RWPE1 (cell line): ENCODE results near the gene LRMDA.
"Not testable (repeated sequence)": the region's sequence is repeated elsewhere in the genome, so short reads cannot be mapped to it uniquely, and the experiment has no call there.

Experiments used
- CTCF ChIA-PET: fragments of 350-600 bp; sonication (Branson Sonifier 250); formaldehyde crosslinking; extraction: SDS; loops from one replicate; lab custom pipeline; 2021; lab: Yijun Ruan, JAX
- POLR2A ChIA-PET: fragments of 400-600 bp; formaldehyde crosslinking; extraction: SDS; loops from one replicate; lab custom pipeline; 2020; ENCODE audit warnings: antibody characterized with exemption; ENCODE audit not compliant: low non-redundant PET; lab: Yijun Ruan, JAX
- DNase-seq: peaks from one replicate; pipeline ENCODE4 v3.0.0; 2012; ENCODE audit warnings: low spot score
- H3K27ac ChIP-seq: fragments of 450-650 bp; 2 replicates; pipeline ENCODE4 v1.5.1; 2017
- CTCF ChIP-seq: fragments of 450-650 bp; conservative IDR thresholded peaks from 2 replicates; pipeline ENCODE4 v1.5.1; 2017; ENCODE audit warnings: low read depth, mild to moderate bottlenecking

Gene LRMDA

DNA sequence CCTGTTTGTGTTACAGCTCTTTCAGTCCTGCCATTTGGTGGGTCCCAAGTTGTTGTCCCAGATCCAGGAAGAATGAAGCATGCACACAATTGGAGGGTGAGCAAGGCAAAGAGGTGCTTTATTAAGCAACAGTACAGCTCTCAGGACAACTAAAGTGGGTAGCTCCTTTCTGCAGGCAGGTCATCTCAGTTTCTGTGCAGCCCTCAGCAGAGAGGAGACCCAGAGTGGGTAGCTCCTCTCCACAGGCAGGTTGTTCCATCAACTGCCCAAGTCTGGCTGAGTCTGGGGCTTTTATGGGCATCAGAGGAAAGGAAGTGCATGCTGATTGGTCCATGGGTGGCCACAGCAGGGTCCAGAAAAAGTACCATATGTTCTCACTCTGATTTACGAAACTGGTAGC, 624.5 kb downstream of the LRMDA start:
- H3K27ac ChIP-seq, result no peak overlapping the region
- no peak for TF ChIP-seq CTCF
- DNase-seq, result no peak
- ChIA-PET CTCF (no interaction called here), POLR2A (no interaction called here)

GRCh38 chr10:76060993-76061392, 629.6 kb downstream of the LRMDA start:
- CTCF ChIA-PET, result interaction anchor here (0.9 kb wide), 1 partner anchor 24 kb away, joined by 3 read pairs; no protein-coding TSS in a partner anchor
- DNase-seq, H3K27ac ChIP-seq, POLR2A ChIA-PET: not testable (repeated sequence)

DNA sequence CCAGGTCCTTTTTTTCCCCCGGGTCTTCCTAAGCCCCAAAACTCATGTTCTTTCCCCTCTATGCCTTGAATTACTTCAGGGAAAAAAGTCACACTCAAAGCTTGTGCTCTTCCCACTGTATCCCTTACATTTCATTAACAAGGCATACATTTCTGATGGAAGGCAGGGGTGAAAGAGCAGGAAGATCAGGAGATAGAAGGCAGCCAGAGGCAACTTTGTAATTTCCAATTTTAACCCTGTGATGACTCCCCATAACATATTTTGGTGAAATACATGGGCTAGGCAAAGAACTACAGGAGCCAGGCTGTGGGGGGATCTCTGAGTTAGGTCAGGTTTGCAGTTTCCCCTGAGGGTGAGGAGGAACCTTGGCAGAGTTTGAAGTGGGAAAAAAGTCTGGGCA, 635.0 kb downstream of the LRMDA start:
- no peak for DNase-seq
- CTCF ChIA-PET, result interaction anchor here (0.6 kb wide), 1 partner anchor 872 kb away, joined by 6 read pairs; no protein-coding TSS in a partner anchor
- no peak for TF ChIP-seq CTCF
- H3K27ac ChIP-seq, result no peak overlapping the region
- POLR2A ChIA-PET, result no interaction called here

DNA sequence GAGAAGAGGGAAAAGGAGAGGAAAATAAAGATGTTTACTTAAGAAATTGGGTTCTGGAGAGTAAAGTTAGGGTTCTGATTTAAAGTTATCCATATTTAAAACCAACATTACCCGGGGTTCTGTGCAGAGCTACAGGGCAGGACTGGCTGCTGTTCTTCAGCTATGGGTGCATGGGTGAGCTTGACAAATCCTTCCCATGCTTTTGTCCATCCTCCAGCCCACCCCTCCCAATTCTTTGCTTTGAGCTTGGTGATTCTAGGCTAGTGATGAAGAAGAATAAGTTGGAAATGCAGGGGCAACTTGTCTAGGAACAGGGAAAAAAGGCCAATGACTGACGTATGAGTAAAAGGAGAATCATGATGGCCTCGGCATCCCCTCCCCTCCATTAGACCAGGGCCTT, 636.0 kb downstream of the LRMDA start:
- DNase-seq, result no peak
- ChIA-PET POLR2A (no interaction called here), CTCF (no interaction called here)
- H3K27ac ChIP-seq, result no peak overlapping the region
- no peak for TF ChIP-seq CTCF

DNA sequence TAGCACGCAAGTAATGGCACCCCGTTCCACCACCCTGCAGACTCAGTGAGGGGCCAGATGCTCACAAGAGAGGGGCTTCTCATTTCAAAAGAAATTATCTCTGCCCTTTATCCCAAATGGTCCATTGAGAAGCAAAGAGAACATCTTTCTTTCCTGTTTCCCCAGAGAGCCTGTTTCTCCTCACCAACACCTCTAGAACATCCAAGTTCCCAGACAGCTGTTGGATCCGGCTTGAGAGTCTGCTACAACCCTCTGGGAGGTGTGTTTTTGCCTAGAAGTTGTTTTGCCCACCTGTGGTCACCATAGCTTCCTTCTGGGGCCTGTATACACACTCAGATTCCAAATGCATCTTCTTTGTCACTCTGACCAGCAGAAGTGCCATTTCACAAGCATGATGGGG, 637.4 kb downstream of the LRMDA start:
- POLR2A ChIA-PET, result no interaction called here
- no peak overlapping the region for H3K27ac ChIP-seq
- CTCF ChIA-PET, result interaction anchor here (0.6 kb wide), 2 partner anchors 258 to 666 kb away, joined by 3 to 4 read pairs; no protein-coding TSS in a partner anchor
- no peak for TF ChIP-seq CTCF
- no peak for DNase-seq

- no peak overlapping the region for H3K27ac ChIP-seq
- ChIA-PET CTCF (no interaction called here), POLR2A (no interaction called here)
- TF ChIP-seq CTCF, result no peak
- DNase-seq, result no peak
Measured at GRCh38 chr10:76070916-76071315, 639.5 kb downstream of the LRMDA start.

GRCh38 chr10:76071653-76072365, 640.4 kb downstream of the LRMDA start:
- no peak overlapping the region for H3K27ac ChIP-seq
- CTCF ChIA-PET, result interaction anchor here (0.7 kb wide), 1 partner anchor 15 kb away, joined by 3 read pairs; no protein-coding TSS in a partner anchor
- POLR2A ChIA-PET, result no interaction called here
- DNase-seq, result no peak
- TF ChIP-seq CTCF, result no peak
